HG03095 (cell line): ENCODE results near the gene FDXR.

Experiments
- ATAC-seq: cut with Tn5 transposase; IDR thresholded peaks from one replicate; pipeline ENCODE4 v1.9.1; 2021; ENCODE audit warnings: moderate library complexity; ENCODE audit not compliant: unreplicated experiment

Gene FDXR

GRCh38 chr17:74900208-74900607 lies 27.4 kb upstream of the FDXR start:
- no peak for ATAC-seq

DNA sequence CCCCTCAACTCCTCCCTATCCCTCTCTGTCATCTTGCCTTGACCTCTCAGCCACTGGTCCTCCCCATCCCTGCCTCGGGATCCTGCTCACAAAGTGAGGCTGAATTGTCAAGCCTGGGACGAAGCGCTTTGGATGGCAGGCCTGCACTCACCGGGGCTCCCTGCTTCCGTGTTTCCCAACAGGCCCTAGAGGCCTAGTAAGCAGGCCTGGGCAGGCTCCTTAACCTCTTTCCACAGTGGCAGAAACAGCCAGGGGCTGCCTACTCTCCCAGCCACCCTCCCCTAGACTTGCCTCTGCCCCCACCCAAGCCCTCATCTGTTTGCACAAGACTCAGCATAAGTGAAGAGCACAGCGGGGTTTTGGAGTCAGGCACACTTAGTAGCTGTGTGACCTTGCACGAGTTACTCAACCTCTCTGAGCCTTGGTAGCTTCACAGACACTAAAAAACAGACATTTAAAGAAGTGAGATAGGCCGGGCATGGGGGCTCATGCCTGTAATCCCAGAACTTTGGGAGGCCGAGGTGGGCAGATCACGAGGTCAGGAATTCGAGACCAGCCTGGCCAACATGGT lies 25.7 kb upstream of the FDXR start:
- ATAC-seq: no peak

DNA sequence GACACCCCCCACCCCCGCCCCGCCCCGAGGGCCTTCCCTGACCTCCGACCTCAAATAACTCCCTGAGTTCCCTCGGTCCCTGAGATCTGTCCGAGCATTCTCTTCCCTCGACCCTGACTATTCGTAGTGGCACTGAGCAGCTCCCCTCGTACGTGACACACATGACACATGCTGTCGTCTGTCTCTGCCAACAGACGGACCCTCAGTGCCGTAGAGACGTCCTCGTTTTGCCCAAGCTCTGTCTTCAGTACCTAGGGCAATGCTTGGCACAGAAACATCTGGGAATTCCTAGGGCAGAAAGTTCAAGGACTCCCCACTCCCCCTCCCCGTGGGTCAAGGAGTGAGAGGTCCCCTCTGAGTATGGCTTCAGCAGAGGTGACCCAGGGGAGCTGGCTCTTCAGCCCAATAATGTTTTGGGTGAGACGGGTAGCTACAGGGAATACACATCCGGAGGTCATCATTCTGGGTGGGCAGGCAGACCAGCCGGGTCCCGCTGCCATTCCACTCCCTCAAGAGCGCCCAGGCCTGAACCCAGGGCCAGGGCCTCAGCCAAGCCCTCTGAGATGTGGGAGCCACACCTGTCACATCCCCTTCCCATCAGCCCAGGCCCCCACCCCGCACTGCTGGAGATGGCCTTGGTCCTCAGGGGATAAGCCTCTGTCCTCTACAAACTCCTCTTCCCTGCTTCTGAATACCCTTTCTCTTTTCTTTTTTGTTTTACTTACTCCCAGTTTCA lies 21.3 kb upstream of the FDXR start:
- ATAC-seq: no peak

- no peak for ATAC-seq
Measured at GRCh38 chr17:74892974-74893911, 20.4 kb upstream of the FDXR start, which contains the start of gene FADS6. Gene FADS6 (minus strand): TSS chr17:74893633. CDS start chr17:74893595, 38 bp downstream.

DNA sequence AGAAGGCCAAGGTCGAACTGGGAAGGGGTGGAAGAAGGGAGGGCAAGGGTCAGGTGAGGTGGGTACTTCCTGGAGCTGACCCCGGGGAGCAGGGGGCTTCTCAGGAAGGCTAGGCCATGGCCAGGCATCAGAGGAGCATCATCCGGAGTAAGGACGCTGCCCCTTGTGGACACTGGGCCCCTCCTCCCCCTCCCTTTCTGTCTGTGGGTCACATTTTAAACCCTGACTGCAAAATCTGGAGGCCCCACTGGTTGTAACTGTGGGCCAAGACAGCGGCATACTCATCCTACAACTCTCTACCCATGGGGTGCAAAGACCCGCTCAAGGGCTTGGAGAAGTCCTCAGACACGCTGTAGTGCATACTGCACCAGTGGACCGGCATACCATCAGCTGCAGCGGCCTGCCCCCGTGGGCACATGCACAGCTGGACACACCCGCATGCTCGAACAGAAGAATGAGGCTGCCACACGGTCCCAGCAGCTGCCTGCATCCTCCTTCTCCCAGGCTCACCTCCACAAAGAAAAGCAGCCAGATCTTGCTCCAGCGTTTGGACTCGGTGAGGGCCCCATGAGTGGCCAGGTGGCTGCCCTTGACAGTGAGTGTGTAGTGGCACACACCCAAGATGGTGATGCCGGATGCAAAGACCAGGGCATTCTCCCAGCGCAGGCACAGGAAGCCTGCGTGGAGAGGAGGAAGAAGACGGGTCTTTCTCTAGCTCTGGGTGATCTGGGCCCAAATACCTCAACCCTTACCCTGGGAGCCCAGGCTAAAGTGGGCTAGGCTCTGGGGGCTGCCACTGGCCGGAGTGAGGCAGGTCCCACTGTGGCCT lies 19.4 kb upstream of the FDXR start:
- no peak for ATAC-seq

GRCh38 chr17:74890554-74890953 lies 17.8 kb upstream of the FDXR start:
- ATAC-seq: no peak

- ATAC-seq: no peak
Measured at GRCh38 chr17:74888469-74888868, 15.7 kb upstream of the FDXR start.

DNA sequence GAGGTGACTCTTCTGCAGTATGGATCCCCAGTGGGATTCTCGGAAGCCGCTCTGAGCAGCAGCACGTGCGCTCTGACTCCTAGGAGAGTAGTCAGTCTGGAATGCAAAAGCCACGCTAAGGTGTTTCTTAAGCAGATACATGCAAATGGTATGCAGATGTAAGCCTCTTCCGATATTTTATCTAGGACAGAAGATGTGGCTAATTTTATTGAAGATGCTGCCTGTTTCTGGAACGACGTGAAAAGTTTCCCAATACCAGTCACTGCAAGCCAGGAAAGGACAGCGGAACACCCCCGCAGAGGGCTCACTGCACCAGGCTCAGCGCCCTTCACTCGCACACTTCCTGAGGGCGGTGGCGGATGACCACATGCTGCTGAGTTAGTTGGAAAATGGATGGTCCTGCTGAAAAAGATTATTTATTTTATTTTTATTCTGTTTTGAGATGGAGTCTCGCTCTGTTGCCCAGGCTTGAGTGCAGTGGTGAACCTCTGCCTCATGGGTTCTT lies 10.5 kb upstream of the FDXR start:
- ATAC-seq: no peak

- no peak for ATAC-seq
Measured at GRCh38 chr17:74882517-74883240, 9.9 kb upstream of the FDXR start.

- no peak for ATAC-seq
Measured at GRCh38 chr17:74881073-74881472, 8.3 kb upstream of the FDXR start.

GRCh38 chr17:74879308-74879707 lies 6.5 kb upstream of the FDXR start:
- no peak for ATAC-seq

DNA sequence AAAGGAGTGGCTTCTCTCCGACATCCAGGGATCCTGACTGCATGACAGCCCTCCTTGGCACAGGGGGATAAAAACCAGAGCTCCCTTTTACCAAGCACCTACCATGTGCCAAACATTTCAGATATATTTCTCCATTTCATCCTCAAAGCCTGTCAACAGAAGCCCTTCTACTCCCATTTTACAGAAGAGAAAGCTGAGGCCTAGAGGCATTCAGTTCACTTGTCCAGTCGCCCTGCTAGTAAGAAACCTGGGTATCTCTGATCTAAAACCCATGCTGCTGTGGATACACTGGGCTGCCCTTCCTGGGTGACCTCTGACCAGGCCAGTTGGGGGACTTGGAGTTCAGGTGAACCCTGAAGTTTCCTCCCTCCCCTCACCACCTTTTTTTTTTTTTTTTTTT lies 5.9 kb upstream of the FDXR start:
- ATAC-seq: no peak

DNA sequence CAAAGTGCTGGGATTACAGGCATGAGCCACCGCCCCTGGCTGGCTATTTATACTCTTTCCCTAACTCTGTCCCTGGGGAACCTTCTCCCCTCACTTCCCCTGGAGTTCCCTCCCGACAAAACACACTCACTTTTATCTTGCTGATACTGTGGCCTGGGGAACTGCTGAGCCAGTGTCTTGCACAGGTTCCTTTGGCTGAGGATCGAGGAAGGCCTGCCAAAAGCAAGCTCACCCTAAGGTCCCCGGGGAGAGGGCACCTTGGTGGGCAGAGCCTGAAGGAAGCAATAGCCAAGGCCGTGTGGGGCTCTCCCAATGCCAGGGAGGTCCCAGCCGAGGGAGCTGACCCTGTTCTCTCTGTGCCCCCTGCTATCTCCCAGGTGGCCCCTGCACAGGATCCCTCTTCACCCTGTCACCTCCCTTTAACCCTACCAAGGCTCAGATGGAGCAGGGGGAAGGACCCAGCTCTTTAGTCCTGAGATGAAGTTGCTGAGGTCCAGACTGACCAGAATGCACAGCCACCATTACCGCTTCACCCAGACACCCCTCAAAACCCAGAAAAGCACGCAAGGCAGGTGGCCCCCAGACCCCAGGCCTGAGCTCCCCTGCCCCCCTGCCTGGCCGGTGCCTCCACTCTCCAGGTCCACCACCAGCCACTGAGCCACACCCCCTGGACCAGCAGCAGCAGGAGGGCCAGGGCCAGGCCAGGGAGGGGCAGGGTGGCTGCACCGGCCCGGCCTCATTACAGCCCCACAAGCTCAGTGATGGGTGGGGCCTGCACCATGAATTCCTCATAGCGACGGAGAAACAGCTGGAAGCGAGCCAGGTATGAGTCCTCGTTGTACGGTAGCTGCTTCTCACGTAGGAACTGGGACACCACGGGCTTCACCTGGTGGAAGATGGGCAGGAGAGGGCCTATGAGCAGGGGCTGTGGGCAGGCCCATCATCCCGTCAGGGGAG lies 5.1 kb upstream of the FDXR start:
- ATAC-seq: no peak

DNA sequence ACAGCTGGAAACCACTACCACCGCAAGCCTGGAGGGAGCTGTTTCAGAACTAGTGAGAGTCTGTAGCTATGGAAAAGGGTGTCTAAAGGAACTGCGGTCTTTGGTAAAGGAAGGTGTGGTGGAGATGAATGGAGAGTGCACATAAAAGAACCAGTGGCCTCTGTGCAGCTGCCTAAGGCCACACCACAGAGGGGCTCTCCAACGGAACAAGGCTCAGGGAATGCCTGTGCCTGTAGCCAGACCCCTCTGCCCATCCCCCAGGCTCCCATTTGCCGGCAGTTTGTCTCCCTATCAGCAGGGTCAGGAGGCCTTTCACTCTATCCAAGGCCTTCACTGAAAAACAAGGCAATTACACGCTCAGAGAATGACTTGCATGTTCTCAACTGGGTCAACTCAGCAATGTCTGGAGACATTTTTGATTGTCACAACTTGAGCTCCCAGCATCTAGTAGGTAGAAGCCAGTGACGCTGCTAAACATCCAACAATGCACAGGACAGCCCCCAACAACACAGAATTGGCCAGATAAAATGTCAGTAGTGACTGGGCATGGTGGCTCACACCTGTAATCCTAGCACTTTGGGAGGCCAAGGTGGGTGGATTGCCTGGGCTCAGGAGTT lies 3.3 kb upstream of the FDXR start:
- no peak for ATAC-seq

DNA sequence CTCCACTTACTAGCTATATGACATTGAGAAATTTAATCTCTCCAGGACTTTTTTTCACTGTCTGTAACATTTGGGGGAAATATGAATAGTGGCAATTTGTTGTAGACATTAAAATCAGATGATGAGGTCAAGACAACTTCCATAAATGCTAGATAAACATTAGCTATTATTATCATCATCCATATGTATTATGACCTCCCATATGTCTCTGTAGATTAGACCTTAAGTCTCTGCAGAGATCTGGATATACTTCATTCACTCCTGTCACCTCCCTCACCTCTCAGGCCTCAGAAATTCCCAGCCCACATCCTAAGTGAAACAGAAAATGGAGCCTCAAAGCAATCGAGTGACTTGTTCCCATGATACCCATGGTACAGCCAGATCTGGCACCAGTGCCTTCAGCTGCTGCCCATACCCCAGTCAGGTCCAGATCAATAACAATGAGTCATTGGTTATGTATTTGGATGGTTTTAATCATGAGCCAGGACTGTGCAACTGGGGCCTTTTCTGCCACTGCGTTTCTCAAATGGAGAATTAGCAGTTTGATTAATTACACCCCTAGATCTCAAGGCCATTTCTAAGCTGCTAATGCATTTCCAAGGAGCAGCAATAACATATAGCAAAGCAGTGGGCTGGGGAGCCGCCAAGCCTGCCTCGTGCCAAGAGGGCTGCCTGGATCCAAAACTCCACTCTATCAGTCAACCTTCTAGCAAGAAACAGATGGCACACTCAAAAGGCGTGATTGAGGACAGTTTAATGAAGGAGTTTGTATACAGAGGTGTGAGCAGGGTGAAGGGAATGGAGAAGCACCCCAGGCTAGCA lies 2.6 kb upstream of the FDXR start:
- ATAC-seq: no peak

DNA sequence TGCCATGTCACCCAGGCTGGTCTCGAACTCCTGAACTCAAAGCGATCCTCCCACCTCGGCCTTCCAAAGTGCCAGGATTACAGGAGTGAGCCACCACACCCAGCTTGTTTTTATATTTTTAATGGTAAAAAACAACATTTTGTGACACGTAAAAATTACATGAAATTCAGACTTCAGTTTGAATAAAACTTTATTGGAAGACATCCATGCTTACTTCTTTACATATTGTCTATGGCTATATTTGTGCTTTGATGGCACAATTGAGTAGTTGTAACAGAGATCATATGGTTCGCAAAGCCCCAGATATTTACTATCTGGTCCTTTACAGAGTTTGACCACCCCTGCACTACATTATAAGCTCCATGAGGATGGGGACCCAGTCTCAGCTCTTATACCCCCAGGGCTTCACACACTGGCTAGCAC lies 1.8 kb upstream of the FDXR start:
- no peak for ATAC-seq

DNA sequence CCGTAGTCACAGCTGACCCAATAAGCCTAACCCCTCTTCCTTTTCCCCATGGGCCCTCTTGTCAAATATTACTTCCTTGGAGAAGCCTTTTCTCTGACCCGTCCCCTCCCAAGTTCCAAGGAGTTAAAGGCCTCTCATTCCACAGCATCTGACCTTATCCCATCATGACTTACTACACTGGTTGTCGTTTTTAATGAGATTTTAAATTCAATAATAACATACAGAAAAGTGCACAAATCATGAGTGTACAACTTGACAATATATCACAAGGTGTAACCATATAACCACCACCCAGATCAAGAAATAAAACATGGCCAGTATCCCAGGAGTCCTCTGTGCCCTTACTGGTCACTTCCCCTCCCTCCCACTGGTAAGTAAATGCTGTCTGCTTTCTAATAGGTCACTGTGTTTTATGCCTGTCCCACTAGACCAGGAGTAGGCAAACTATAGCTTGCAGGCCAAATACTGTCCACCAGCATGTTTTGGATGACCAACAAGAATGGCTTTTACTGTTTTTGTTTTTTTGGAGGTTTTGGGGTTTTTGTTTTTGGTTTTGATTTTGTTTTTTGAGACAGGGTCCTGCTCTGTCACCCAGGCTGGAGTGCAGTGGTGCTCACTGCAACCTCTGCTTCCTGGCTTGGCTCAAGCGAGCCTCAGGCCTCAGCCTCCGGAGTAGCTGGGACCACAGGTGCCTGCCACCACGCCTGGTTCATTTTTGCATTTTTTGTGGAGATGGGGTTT lies 1.2 kb upstream of the FDXR start:
- ATAC-seq: no peak
